ENCODE data around the gene PCMT1.

PCMT1 gene

GRCh38 chr6:149856256-149856994 lies 106.9 kb downstream of the PCMT1 start:
- no peak for DNase-seq

DNA sequence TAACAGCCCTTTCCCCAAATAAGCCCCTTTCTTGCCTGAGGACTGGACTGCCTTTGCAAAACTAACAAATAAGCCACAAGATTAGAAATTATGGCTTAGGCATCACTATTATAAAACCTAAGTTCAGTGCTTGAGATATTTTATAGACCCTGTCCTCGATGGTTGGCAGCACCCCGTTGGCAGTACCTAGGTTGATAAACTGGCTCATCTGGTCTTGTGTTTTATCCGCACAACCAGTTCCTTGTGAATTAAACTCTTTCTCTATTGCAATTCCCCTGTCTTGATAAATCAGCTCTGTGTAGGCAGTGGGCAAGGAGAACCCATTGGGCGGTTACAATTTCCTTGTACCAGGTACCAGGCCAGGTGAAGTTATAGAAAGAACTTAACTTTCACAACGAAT lies 108.0 kb downstream of the PCMT1 start:
- no peak for DNase-seq

DNA sequence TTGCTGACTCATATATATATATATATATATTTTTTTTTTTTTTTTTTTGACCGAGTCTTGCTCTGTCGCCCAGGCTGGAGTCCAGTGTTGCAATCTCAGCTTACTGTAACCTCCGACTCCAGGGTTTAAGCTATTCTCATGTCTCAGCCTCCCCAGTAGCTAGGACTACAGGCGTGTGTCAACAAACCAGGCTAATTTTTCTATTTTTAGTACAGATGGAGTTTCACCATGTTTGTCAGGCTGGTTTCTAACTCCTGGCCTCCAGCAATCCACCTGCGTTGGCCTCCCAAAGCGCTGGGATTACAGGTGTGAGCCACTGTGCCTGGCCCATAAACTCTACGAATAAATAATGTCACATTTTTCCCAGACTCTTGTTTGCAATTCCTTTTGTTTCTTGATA lies 109.8 kb downstream of the PCMT1 start:
- DNase-seq, result no peak

GRCh38 chr6:149859938-149860337 lies 110.4 kb downstream of the PCMT1 start:
- no peak for DNase-seq

DNA sequence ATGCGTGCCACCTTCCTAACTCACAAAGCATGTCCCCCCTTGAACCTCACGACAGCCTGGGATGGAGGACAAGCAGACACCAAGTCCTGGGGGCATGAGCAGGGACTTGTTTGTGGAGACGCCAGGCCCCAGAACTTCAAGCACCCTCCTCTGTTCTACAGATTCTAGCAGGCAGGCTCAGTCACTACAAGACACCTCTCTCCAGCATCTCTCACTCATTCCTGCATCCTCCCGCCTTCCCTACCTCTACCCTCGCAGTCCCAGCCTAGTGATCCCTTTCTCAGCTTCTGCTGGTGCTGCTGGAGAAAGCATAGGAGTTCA lies 110.9 kb downstream of the PCMT1 start:
- no peak for DNase-seq
